ENCODE data around the gene CNOT2.

- TF ChIP-seq ZNF70 (CRISPR knock-in tag; IDR thresholded peaks at IDR 0.05) (no peak), GLIS3 (CRISPR knock-in tag; IDR thresholded peaks at IDR 0.05) (no peak), ZNF8 (CRISPR knock-in tag; IDR thresholded peaks at IDR 0.05) (no peak), PATZ1 (CRISPR knock-in tag; IDR thresholded peaks at IDR 0.05; ENCODE audit: borderline replicate concordance) (no peak), ARNTL (CRISPR knock-in tag; IDR thresholded peaks at IDR 0.05; ENCODE audit: borderline replicate concordance, low read depth) (no peak), ZC3H10 (CRISPR knock-in tag; IDR thresholded peaks at IDR 0.05) (no peak), BACH2 (CRISPR knock-in tag; IDR thresholded peaks at IDR 0.05; ENCODE audit: borderline replicate concordance) (no peak), RARB (CRISPR knock-in tag; IDR thresholded peaks at IDR 0.05) (no peak), SNAI2 (CRISPR knock-in tag; IDR thresholded peaks at IDR 0.05) (no peak), ZFP30 (CRISPR knock-in tag; IDR thresholded peaks at IDR 0.05) (no peak), PPARA (CRISPR knock-in tag; IDR thresholded peaks at IDR 0.05; ENCODE audit: borderline replicate concordance) (no peak), CSRNP3 (CRISPR knock-in tag; IDR thresholded peaks at IDR 0.05) (no peak)
Measured at GRCh38 chr12:70353780-70354660, 110.8 kb downstream of the CNOT2 start.

Measured in SK-N-SH treated with all-trans-retinoic acid at 6 μM for 48 hours (cell line).